Panc1 (cell line): ENCODE measurements around the gene BANF2. TPM values are rescaled to one million over a fixed set of nuclear protein-coding genes. Genes with fewer than 3 reads are reported as not detected.

Experiments used
- ATAC-seq: fragments of 200-7000 bp; cut with Tn5 transposase; 2 replicates; pipeline ENCODE4 v1.9.1; 2020; ENCODE audit warnings: mild to moderate bottlenecking, moderate library complexity
- BruUV-seq: library from RNA; stranded (reverse); fragments of 400-500 nt; replicated peaks from 2 replicates; lab custom pipeline; 2021; lab: Mats Ljungman, UMichigan
- CTCF ChIA-PET: fragments of 300-600 bp; sonication (Branson Sonifier 250); formaldehyde crosslinking; loops from one replicate; lab custom pipeline; 2022; ENCODE audit warnings: antibody characterized with exemption; lab: Charles Lee
- POLR2A ChIA-PET: fragments of 300-600 bp; sonication (Branson Sonifier 250); formaldehyde crosslinking; loops from one replicate; lab custom pipeline; 2022; ENCODE audit warnings: antibody characterized with exemption; lab: Charles Lee
- DNase-seq: peaks from one replicate; pipeline ENCODE4 v3.0.0-alpha.2; 2010; ENCODE audit warnings: low read depth, low spot score
- H3K27ac ChIP-seq: 2 replicates; pipeline ENCODE4 v1.5.1; 2011; ENCODE audit warnings: mild to moderate bottlenecking, low read length, inconsistent platforms
- H3K27me3 ChIP-seq: fragments of 200-500 bp; sonication (Bioruptor generic); 2 replicates; pipeline ENCODE4 v1.6.0; 2014; ENCODE audit warnings: low read length, inconsistent platforms; ENCODE audit not compliant: control insufficient read depth, insufficient read depth
- H3K36me3 ChIP-seq: fragments of 200-500 bp; sonication (Bioruptor generic); 2 replicates; pipeline ENCODE4 v1.5.1; 2014; ENCODE audit warnings: inconsistent platforms, mild to moderate bottlenecking, low read length, moderate library complexity; ENCODE audit not compliant: control insufficient read depth, insufficient read depth
- H3K4me1 ChIP-seq: 2 replicates; pipeline ENCODE4 v1.5.1; 2011; ENCODE audit warnings: inconsistent platforms, mild to moderate bottlenecking, low read length, moderate library complexity; ENCODE audit not compliant: control insufficient read depth, insufficient read depth
- H3K4me3 ChIP-seq, 2 experiments: 2 replicates each; pipeline ENCODE4 v1.5.1; 2011 to 2012; ENCODE audit warnings: low read depth in 2 of 2, low read length in 2 of 2, mild to moderate bottlenecking in 2 of 2, inconsistent platforms in 1 of 2, moderate library complexity in 1 of 2
- H3K9me3 ChIP-seq: fragments of 200-500 bp; sonication (Bioruptor generic); 2 replicates; pipeline ENCODE4 v1.5.1; 2014; ENCODE audit warnings: low read depth, mild to moderate bottlenecking, inconsistent platforms, low read length, moderate library complexity; ENCODE audit not compliant: control insufficient read depth, insufficient read depth
- CTCF ChIP-seq: fragments of 450-650 bp; IDR thresholded peaks from 2 replicates; pipeline ENCODE4 v1.5.1; 2017; ENCODE audit warnings: mild to moderate bottlenecking
- POLR2AphosphoS5 ChIP-seq: IDR thresholded peaks from 2 replicates; pipeline ENCODE4 v1.6.1; 2012; ENCODE audit warnings: mild to moderate bottlenecking, low read depth, low read length, moderate library complexity
- REST ChIP-seq, 2 experiments: IDR thresholded peaks; 2 replicates each; pipeline ENCODE4 v1.6.1; 2011 to 2012; ENCODE audit warnings: low read depth in 2 of 2, control low read depth in 1 of 2, low read length in 1 of 2, mild to moderate bottlenecking in 1 of 2, moderate library complexity in 1 of 2; ENCODE audit not compliant: insufficient read depth in 1 of 2
- SIN3A ChIP-seq: IDR thresholded peaks from 2 replicates; pipeline ENCODE4 v1.6.1; 2012; ENCODE audit warnings: low read depth, mild to moderate bottlenecking, low read length, moderate library complexity, borderline replicate concordance; ENCODE audit not compliant: insufficient read depth
- TCF7L2 ChIP-seq: IDR thresholded peaks from 2 replicates; pipeline ENCODE4 v1.6.1; 2011; ENCODE audit warnings: mild to moderate bottlenecking, low read depth, low read length, inconsistent platforms
- in situ Hi-C: cut with HindIII; loops from 2 replicates; pipeline ENCODE4 v1.10.0; 2016; ENCODE audit warnings: low sequenced_read_pairs, low pct_unique_long_range_greater_than_20kb
- intact Hi-C: fragments of 100-400 bp; cut with micrococcal nuclease; formaldehyde crosslinking; loops from one replicate; pipeline ENCODE4 v1.10.0; 2022; ENCODE audit not compliant: unreplicated experiment
- total RNA-seq: library from RNA; stranded (reverse); gene quantifications from one replicate; pipeline ENCODE4 v1.2.1, GENCODE V29; 2021; ENCODE audit not compliant: unreplicated experiment

BANF2 gene
- total RNA-seq, 1 experiment from 2014 or later = not detected

GRCh38 chr20:17698384-17698783 is 1.4 kb upstream of the BANF2 start:
- Histone ChIP-seq H3K9me3 (no peaks in the 10 kb centered on the region), H3K4me3 (no peak overlapping the region), H3K27me3 (no peaks in the 10 kb centered on the region), H3K4me1 (no peaks in the 10 kb centered on the region), H3K27ac (no peak overlapping the region), H3K36me3 (no peaks in the 10 kb centered on the region)
- DNase-seq (no peak), ATAC-seq (no peak)
- intact Hi-C loops = no loop called here
- in situ Hi-C loops = no loop called here
- TF ChIP-seq REST (IDR thresholded peaks at IDR 0.05; ENCODE audit: insufficient read depth in 1 of 2, low read depth in 2 of 2, low read length in 1 of 2) (no peak), TCF7L2 (no peak), POLR2AphosphoS5 (no peak), SIN3A (no peak), CTCF (no peak)
- CTCF ChIA-PET = no interaction called here
- POLR2A ChIA-PET = no interaction called here
- BruUV-seq = no TSS peak

GRCh38 chr20:17700637-17701036 is 871 bp downstream of the BANF2 start:
- H3K36me3 ChIP-seq = no peaks in the 10 kb centered on the region
- in situ Hi-C loops = no loop called here
- POLR2A ChIA-PET = no interaction called here

More at GRCh38 chr20:17700637-17701036, 871 bp downstream of the BANF2 start:
- no peak for DNase-seq
- no peak overlapping the region for H3K4me3 ChIP-seq
- TF ChIP-seq CTCF = no peak
- no peak for TF ChIP-seq POLR2AphosphoS5
- no peak for TF ChIP-seq TCF7L2
- no peak for TF ChIP-seq REST (IDR thresholded peaks at IDR 0.05; ENCODE audit: insufficient read depth in 1 of 2, low read depth in 2 of 2, low read length in 1 of 2)
- TF ChIP-seq SIN3A = no peak
- no peaks in the 10 kb centered on the region for H3K27me3 ChIP-seq
- intact Hi-C loops = loop anchor here (10.0 kb wide), 1 partner anchor 64 kb away; no protein-coding TSS in a partner anchor
- H3K4me1 ChIP-seq = no peaks in the 10 kb centered on the region
- no TSS peak for BruUV-seq
- no peak for ATAC-seq
- H3K27ac ChIP-seq = no peak overlapping the region
- no peaks in the 10 kb centered on the region for H3K9me3 ChIP-seq
- CTCF ChIA-PET = no interaction called here
